Measurements from ENCODE around the gene CA12. TPM values are rescaled to one million over a fixed set of nuclear protein-coding genes. Genes with fewer than 3 reads are reported as not detected.

The CA12 gene
- total and polyA plus RNA-seq, 9 of the 15 experiments (the other 6 are each of a cell fraction or from before 2014, with no cell fraction given) = 0.01 to 0.78 (median 0.15) TPM; not detected in 1

- TF ChIP-seq REST (IDR thresholded peaks at IDR 0.05; ENCODE audit: borderline replicate concordance) (no peak), REST (CRISPR knock-in tag; IDR thresholded peaks at IDR 0.05; ENCODE audit: low read depth) (no peak; the same call in 1 of the 2 replicates), PTRF (tag; IDR thresholded peaks at IDR 0.05) (peak; percentile 56; the same call in 1 of the 2 replicates), NFATC3 (IDR thresholded peaks at IDR 0.05) (no peak), IRF2 (CRISPR knock-in tag; IDR thresholded peaks at IDR 0.05) (no peak), ZKSCAN1 (IDR thresholded peaks at IDR 0.05; ENCODE audit: low read depth, low read length) (no peak), ZNF77 (CRISPR knock-in tag; IDR thresholded peaks at IDR 0.05) (no peak), ETV5 (CRISPR knock-in tag; IDR thresholded peaks at IDR 0.05; ENCODE audit: low read depth) (no peak), NFYB (IDR thresholded peaks at IDR 0.05; ENCODE audit: extremely low read depth, insufficient read length) (no peak), MIER1 (IDR thresholded peaks at IDR 0.05; ENCODE audit: low read depth) (no peak), GABPA (tag; conservative IDR thresholded peaks at IDR 0.05; ENCODE audit: low read depth) (no peak; the same call in 1 of the 2 replicates), POLR2AphosphoS5 (IDR thresholded peaks at IDR 0.05; ENCODE audit: control insufficient read depth, insufficient read depth, low read depth, low read length) (no peak), LCOR (CRISPR knock-in tag; IDR thresholded peaks at IDR 0.05) (peak; percentile 63; the same call in 1 of the 2 replicates), TCF7L2 (IDR thresholded peaks at IDR 0.05; ENCODE audit: low read depth, low read length) (no peak), HNRNPUL1 (IDR thresholded peaks at IDR 0.05; ENCODE audit: low read length) (no peak), TRIM28 (IDR thresholded peaks at IDR 0.05) (no peak), MNT (conservative IDR thresholded peaks at IDR 0.05) (no peak), ZNF165 (CRISPR knock-in tag; IDR thresholded peaks at IDR 0.05; ENCODE audit: borderline replicate concordance) (peak; percentile 81; the same call in 1 of the 2 replicates), SMARCA5 (IDR thresholded peaks at IDR 0.05) (no peak), HNRNPL (IDR thresholded peaks at IDR 0.05; ENCODE audit: low read depth, low read length) (no peak)
- TF ChIP-seq, protein P1, sequence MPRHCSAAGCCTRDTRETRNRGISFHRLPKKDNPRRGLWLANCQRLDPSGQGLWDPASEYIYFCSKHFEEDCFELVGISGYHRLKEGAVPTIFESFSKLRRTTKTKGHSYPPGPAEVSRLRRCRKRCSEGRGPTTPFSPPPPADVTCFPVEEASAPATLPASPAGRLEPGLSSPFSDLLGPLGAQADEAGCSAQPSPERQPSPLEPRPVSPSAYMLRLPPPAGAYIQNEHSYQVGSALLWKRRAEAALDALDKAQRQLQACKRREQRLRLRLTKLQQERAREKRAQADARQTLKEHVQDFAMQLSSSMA (CRISPR knock-in tag; IDR thresholded peaks at IDR 0.05) = no peak; the same call in 1 of the 2 replicates
Observed at GRCh38 chr15:63344731-63345390, 36.8 kb downstream of the CA12 start (continued).
